Tibial artery (tissue), 4 donors: ENCODE measurements around the gene TNKS1BP1.

Source experiments
- DNase-seq, 2 donors: peaks; one replicate each; pipeline ENCODE4 v3.0.0-alpha.2; 2019
- H3K27ac ChIP-seq, 2 donors: fragments of 200-600 bp; sonication (generic) in 1 of 2; 1 replicate in 1 of 2; 2 replicates in 1 of 2; pipeline ENCODE4 v1.5.1; 2018 to 2019; ENCODE audit warnings: mild to moderate bottlenecking in 1 of 2
- H3K27me3 ChIP-seq, 2 donors: fragments of 200-600 bp; sonication (generic) in 1 of 2; one replicate each; pipeline versions ENCODE4 v1.5.1 to v1.6.0; 2016 to 2019
- H3K36me3 ChIP-seq, 3 donors: fragments of 200-600 bp; sonication (generic) in 2 of 3; one replicate each; pipeline ENCODE4 v1.5.1; 2016 to 2019; ENCODE audit warnings: mild to moderate bottlenecking in 2 of 3
- H3K4me1 ChIP-seq, 4 donors: fragments of 200-600 bp; sonication (generic) in 2 of 4; 1 replicate in 3 of 4; 2 replicates in 1 of 4; pipeline ENCODE4 v1.5.1; 2016 to 2019
- H3K4me3 ChIP-seq, 2 donors: fragments of 200-600 bp; sonication (generic) in 1 of 2; 1 replicate in 1 of 2; 2 replicates in 1 of 2; pipeline ENCODE4 v1.5.1; 2018 to 2019; ENCODE audit warnings: mild to moderate bottlenecking in 2 of 2
- H3K9me3 ChIP-seq, 3 donors: fragments of 200-600 bp; sonication (generic) in 1 of 3; one replicate each; pipeline ENCODE4 v1.5.1; 2016 to 2019
- intact Hi-C: fragments of 100-400 bp; cut with DNase I; formaldehyde crosslinking; loops from one replicate; pipeline ENCODE4 v1.15.0; 2023; ENCODE audit warnings: low total_unique reads
- TF ChIP-seq, protein P1 (sequence below), 2 experiments: fragments of 200-600 bp in 1 of 2; fragments of 450-650 bp in 1 of 2; IDR thresholded peaks; one replicate each; pipeline ENCODE4 v1.5.1; 2017 to 2019; ENCODE audit warnings: antibody characterized with exemption in 2 of 2, mild to moderate bottlenecking in 1 of 2, moderate library complexity in 1 of 2

TNKS1BP1 gene

DNA sequence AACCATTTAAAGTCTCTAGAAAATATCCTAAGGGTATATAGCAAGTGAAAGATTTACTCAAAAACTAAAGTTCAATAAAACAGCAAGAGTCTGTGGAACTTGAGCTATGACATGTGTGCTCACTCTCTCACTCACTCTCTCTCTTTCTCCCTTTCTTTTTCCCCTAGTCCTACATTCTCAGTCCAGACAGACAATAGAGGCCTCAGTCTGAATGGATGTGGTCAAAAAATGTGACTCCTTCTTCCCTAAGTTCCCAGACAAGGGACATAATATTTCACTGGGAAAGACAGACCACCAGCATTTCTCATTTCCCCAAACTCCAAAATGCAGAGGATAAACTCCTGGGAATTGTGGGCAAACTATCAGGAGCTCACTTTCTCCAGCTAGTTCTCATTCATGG, 70.1 kb downstream of the TNKS1BP1 start:
- no peak for DNase-seq

GRCh38 chr11:57251491-57252104, 73.2 kb downstream of the TNKS1BP1 start:
- no peak overlapping the region for H3K4me3 ChIP-seq
- H3K36me3 ChIP-seq, result no peaks in the 10 kb centered on the region
- peaks cover 0 to 2% (median 0%) of the 10 kb centered on the region in 3 donors for H3K9me3 ChIP-seq
- TF ChIP-seq, protein P1, sequence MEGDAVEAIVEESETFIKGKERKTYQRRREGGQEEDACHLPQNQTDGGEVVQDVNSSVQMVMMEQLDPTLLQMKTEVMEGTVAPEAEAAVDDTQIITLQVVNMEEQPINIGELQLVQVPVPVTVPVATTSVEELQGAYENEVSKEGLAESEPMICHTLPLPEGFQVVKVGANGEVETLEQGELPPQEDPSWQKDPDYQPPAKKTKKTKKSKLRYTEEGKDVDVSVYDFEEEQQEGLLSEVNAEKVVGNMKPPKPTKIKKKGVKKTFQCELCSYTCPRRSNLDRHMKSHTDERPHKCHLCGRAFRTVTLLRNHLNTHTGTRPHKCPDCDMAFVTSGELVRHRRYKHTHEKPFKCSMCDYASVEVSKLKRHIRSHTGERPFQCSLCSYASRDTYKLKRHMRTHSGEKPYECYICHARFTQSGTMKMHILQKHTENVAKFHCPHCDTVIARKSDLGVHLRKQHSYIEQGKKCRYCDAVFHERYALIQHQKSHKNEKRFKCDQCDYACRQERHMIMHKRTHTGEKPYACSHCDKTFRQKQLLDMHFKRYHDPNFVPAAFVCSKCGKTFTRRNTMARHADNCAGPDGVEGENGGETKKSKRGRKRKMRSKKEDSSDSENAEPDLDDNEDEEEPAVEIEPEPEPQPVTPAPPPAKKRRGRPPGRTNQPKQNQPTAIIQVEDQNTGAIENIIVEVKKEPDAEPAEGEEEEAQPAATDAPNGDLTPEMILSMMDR (IDR thresholded peaks at IDR 0.05), result no peak
- DNase-seq, result no peak
- no peak overlapping the region for H3K27ac ChIP-seq
- peaks cover 0 to 6% of the 10 kb centered on the region in 2 donors for H3K27me3 ChIP-seq
- intact Hi-C loops, result no loop called here
- H3K4me1 ChIP-seq, result no peaks in the 10 kb centered on the region

More for the DNA sequence above, 70.1 kb downstream of the TNKS1BP1 start:
- Histone ChIP-seq H3K4me3 (no peak overlapping the region), H3K9me3 (peaks cover 0 to 7% (median 3%) of the 10 kb centered on the region in 3 donors), H3K4me1 (no peaks in the 10 kb centered on the region), H3K36me3 (no peaks in the 10 kb centered on the region), H3K27me3 (peaks cover 0 to 6% of the 10 kb centered on the region in 2 donors), H3K27ac (no peak overlapping the region)
- intact Hi-C loops, result loop anchor here (2.0 kb wide), 1 partner anchor 412 kb away; no protein-coding TSS in a partner anchor
- TF ChIP-seq, protein P1 (IDR thresholded peaks at IDR 0.05), result no peak

DNA sequence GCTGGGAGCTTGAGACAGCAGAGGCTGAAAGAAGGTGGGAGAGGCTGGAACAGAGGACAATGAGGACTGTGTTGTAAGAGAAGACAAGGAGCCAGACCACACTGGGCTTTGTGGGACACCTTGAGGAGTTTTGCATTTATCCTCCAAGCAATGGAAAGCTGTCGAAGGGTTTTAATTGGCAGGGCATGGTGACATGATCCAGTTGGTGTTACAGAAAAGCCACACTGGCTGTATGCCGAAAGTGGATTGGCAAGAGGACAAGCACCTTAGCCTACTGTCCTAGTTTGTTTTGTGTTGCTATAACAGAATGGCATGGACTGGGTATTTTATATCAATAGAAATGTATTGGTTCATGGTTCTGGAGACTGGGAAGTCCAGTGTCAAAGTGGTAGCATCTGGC, 73.7 kb downstream of the TNKS1BP1 start:
- Histone ChIP-seq H3K27me3 (peaks cover 0 to 6% of the 10 kb centered on the region in 2 donors), H3K4me3 (no peak overlapping the region), H3K27ac (no peak overlapping the region), H3K36me3 (no peaks in the 10 kb centered on the region), H3K9me3 (no peaks in the 10 kb centered on the region), H3K4me1 (no peaks in the 10 kb centered on the region)
- intact Hi-C loops, result no loop called here
- TF ChIP-seq, protein P1 (IDR thresholded peaks at IDR 0.05), result no peak
- DNase-seq, result no peak
